Measurements from ENCODE around the gene SPRR1B. TPM values are rescaled to one million over a fixed set of nuclear protein-coding genes. Genes with fewer than 3 reads are reported as not detected.

The SPRR1B gene
- total RNA-seq, 1 experiment from 2014 or later = not detected

DNA sequence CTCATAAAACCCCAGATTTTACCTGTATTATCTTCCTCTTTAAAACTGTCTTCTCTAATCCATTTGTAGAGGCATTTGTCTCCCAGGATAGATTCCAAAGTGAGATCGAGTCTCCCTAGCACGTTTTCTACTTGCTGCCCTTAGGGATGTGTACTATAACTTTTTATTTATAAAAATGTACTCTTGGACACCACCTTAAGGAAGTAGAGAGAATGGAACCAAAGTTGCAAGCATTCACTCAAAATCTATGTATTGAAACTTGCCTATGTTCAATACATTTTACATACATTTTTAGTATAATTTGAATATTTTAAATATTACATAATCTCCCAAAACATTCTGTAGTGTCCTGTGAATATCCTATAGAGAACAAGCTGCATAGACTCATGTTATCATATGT, 27.2 kb downstream of the SPRR1B start:
- no peak overlapping the region for H3K4me3 Mint-ChIP-seq
- Histone ChIP-seq H3K18ac (ENCODE audit: insufficient read length, low read depth, low read length) (no peak overlapping the region), H3K9ac (ENCODE audit: extremely low read depth, insufficient read length, low read length) (no peak overlapping the region), H3K23ac (ENCODE audit: insufficient read length, low read depth, low read length) (no peak overlapping the region), H2BK5ac (ENCODE audit: insufficient read length, low read length) (no peak overlapping the region), H4K20me1 (ENCODE audit: control insufficient read depth, insufficient read depth, insufficient read length) (no peaks in the 10 kb centered on the region), H2AK5ac (ENCODE audit: insufficient read length, low read length) (no peak overlapping the region), H3K56ac (ENCODE audit: insufficient read length, low read depth, low read length) (no peak overlapping the region), H3K79me2 (ENCODE audit: insufficient read depth, low read length) (no peaks in the 10 kb centered on the region), H3K27me3 (ENCODE audit: insufficient read depth, low read length) (no peaks in the 10 kb centered on the region), H3K4me1 (ENCODE audit: insufficient read depth, low read length) (no peaks in the 10 kb centered on the region), H3K79me1 (ENCODE audit: insufficient read depth, low read depth, low read length, poor library complexity, severe bottlenecking) (no peaks in the 10 kb centered on the region), H3K23me2 (ENCODE audit: insufficient read length, low read depth, low read length, poor library complexity, severe bottlenecking) (no peaks in the 10 kb centered on the region), H2BK120ac (ENCODE audit: low read depth, low read length, poor library complexity, severe bottlenecking) (no peak overlapping the region), H4K8ac (replicated peaks; ENCODE audit: insufficient read length, low read depth, low read length) (no peak overlapping the region), H4K5ac (ENCODE audit: insufficient read length, low read depth, low read length) (no peak overlapping the region), H2BK15ac (ENCODE audit: low read depth, low read length) (no peak overlapping the region), H3K4ac (ENCODE audit: low read depth, low read length) (no peak overlapping the region), H3K4me2 (ENCODE audit: insufficient read depth, insufficient read length, low read length) (no peak overlapping the region), H3K9me3 (ENCODE audit: control insufficient read depth, low read depth, low read length) (no peaks in the 10 kb centered on the region), H2BK20ac (ENCODE audit: low read depth, low read length, poor library complexity, severe bottlenecking) (no peak overlapping the region), H3K27ac (ENCODE audit: insufficient read length, low read depth, low read length) (no peak overlapping the region), H2AFZ (ENCODE audit: low read length) (no peak overlapping the region), H4K91ac (ENCODE audit: insufficient read length, low read depth, low read length) (no peak overlapping the region), H3T11ph (ENCODE audit: low read length) (no peak overlapping the region), H3K14ac (ENCODE audit: insufficient read depth, low read length) (no peak overlapping the region), H2BK12ac (ENCODE audit: insufficient read length, low read depth, low read length) (no peak overlapping the region)
- H3K36me3 Mint-ChIP-seq (ENCODE audit: insufficient read depth in 1 of 3, low read depth in 3 of 3) = no peaks in the 10 kb centered on the region
- TF ChIP-seq, protein P1, sequence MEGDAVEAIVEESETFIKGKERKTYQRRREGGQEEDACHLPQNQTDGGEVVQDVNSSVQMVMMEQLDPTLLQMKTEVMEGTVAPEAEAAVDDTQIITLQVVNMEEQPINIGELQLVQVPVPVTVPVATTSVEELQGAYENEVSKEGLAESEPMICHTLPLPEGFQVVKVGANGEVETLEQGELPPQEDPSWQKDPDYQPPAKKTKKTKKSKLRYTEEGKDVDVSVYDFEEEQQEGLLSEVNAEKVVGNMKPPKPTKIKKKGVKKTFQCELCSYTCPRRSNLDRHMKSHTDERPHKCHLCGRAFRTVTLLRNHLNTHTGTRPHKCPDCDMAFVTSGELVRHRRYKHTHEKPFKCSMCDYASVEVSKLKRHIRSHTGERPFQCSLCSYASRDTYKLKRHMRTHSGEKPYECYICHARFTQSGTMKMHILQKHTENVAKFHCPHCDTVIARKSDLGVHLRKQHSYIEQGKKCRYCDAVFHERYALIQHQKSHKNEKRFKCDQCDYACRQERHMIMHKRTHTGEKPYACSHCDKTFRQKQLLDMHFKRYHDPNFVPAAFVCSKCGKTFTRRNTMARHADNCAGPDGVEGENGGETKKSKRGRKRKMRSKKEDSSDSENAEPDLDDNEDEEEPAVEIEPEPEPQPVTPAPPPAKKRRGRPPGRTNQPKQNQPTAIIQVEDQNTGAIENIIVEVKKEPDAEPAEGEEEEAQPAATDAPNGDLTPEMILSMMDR (conservative IDR thresholded peaks at IDR 0.05) = no peak
- WGBS (ENCODE audit: extremely low coverage, insufficient read length, low lambda C conversion rate) = no CpG with 5 or more reads among the region's 2 CpGs
- DNase-seq = no peak
- peaks cover 0 to 1% of the 10 kb centered on the region in 2 experiments; a peak in 3 of 5 replicates for H3K9me3 Mint-ChIP-seq
- H3K27me3 Mint-ChIP-seq (ENCODE audit: low read depth) = peaks cover 1% of the 10 kb centered on the region; the same call in 1 of the 2 replicates
- H3K27ac Mint-ChIP-seq = no peak overlapping the region
- peaks cover 0 to 2% of the 10 kb centered on the region in 2 experiments; a peak in 1 of 4 replicates for H3K4me1 Mint-ChIP-seq

All from H9 (cell line).